Liver (tissue), 3 donors: ENCODE results near the gene B4GALNT2.
"Not testable (repeated sequence)": the region's sequence is repeated elsewhere in the genome, so short reads cannot be mapped to it uniquely, and the experiment has no call there.

Experiments used
- ATF3 ChIP-seq: IDR thresholded peaks from 2 replicates; pipeline ENCODE4 v1.6.1; 2016; ENCODE audit warnings: antibody characterized with exemption
- EGR1 ChIP-seq, 2 donors: IDR thresholded peaks; 2 replicates each; pipeline ENCODE4 v1.6.1; 2016 to 2018; ENCODE audit warnings: antibody characterized with exemption in 2 of 2, low read depth in 2 of 2
- FOXA1 ChIP-seq: IDR thresholded peaks from 2 replicates; pipeline ENCODE4 v1.6.1; 2016; ENCODE audit warnings: antibody characterized with exemption
- GABPA ChIP-seq, 2 donors: IDR thresholded peaks in 1 of 2; conservative IDR thresholded peaks in 1 of 2; 2 replicates each; pipeline ENCODE4 v1.6.1; 2016; ENCODE audit warnings: antibody characterized with exemption in 2 of 2, mild to moderate bottlenecking in 1 of 2, moderate library complexity in 1 of 2
- JUND ChIP-seq, 2 donors: IDR thresholded peaks; 2 replicates each; pipeline ENCODE4 v1.6.1; 2016; ENCODE audit warnings: antibody characterized with exemption in 2 of 2
- RAD21 ChIP-seq, 2 donors: IDR thresholded peaks; 2 replicates each; pipeline ENCODE4 v1.6.1; 2016; ENCODE audit warnings: antibody characterized with exemption in 2 of 2, mild to moderate bottlenecking in 2 of 2
- REST ChIP-seq: IDR thresholded peaks from 2 replicates; pipeline ENCODE4 v1.6.1; 2016; ENCODE audit warnings: antibody characterized with exemption, mild to moderate bottlenecking
- RXRA ChIP-seq, 2 donors: IDR thresholded peaks; 2 replicates each; pipeline ENCODE4 v1.6.1; 2017 to 2018; ENCODE audit warnings: antibody characterized with exemption in 2 of 2, mild to moderate bottlenecking in 1 of 2
- SP1 ChIP-seq: IDR thresholded peaks from 2 replicates; pipeline ENCODE4 v1.6.1; 2018; ENCODE audit warnings: antibody characterized with exemption, mild to moderate bottlenecking
- TAF1 ChIP-seq: conservative IDR thresholded peaks from 2 replicates; pipeline ENCODE4 v1.6.1; 2016; ENCODE audit warnings: antibody characterized with exemption, mild to moderate bottlenecking
- YY1 ChIP-seq: IDR thresholded peaks from 2 replicates; pipeline ENCODE4 v1.6.1; 2016; ENCODE audit warnings: antibody characterized with exemption, mild to moderate bottlenecking
- ZBTB33 ChIP-seq: IDR thresholded peaks from 2 replicates; pipeline ENCODE4 v1.6.1; 2016; ENCODE audit warnings: antibody characterized with exemption
- TF ChIP-seq, protein P1 (sequence below): fragments of 150-350 bp; IDR thresholded peaks from 2 replicates; pipeline ENCODE4 v1.5.1; 2017; ENCODE audit warnings: improper control_type of control experiment, low read depth, low read length; ENCODE audit not compliant: missing input control
- TF ChIP-seq, protein P2 (sequence below): IDR thresholded peaks from 2 replicates; pipeline ENCODE4 v1.6.1; 2016; ENCODE audit warnings: antibody characterized with exemption
- donor health status: healthy.
- donor health status: healthy.

- TF ChIP-seq, protein P1, sequence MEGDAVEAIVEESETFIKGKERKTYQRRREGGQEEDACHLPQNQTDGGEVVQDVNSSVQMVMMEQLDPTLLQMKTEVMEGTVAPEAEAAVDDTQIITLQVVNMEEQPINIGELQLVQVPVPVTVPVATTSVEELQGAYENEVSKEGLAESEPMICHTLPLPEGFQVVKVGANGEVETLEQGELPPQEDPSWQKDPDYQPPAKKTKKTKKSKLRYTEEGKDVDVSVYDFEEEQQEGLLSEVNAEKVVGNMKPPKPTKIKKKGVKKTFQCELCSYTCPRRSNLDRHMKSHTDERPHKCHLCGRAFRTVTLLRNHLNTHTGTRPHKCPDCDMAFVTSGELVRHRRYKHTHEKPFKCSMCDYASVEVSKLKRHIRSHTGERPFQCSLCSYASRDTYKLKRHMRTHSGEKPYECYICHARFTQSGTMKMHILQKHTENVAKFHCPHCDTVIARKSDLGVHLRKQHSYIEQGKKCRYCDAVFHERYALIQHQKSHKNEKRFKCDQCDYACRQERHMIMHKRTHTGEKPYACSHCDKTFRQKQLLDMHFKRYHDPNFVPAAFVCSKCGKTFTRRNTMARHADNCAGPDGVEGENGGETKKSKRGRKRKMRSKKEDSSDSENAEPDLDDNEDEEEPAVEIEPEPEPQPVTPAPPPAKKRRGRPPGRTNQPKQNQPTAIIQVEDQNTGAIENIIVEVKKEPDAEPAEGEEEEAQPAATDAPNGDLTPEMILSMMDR, result not testable (repeated sequence)
- TF ChIP-seq JUND (IDR thresholded peaks at IDR 0.05); YY1; REST; GABPA (IDR thresholded peaks at IDR 0.05 in 1 of 2, conservative IDR thresholded peaks at IDR 0.05 in 1 of 2); RXRA (IDR thresholded peaks at IDR 0.05); RAD21 (IDR thresholded peaks at IDR 0.05); TAF1; FOXA1; EGR1 (IDR thresholded peaks at IDR 0.05; ENCODE audit: low read depth in 2 of 2); ATF3; SP1; ZBTB33: not testable (repeated sequence)
- TF ChIP-seq, protein P2, sequence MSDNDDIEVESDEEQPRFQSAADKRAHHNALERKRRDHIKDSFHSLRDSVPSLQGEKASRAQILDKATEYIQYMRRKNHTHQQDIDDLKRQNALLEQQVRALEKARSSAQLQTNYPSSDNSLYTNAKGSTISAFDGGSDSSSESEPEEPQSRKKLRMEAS, result not testable (repeated sequence)
Measured at GRCh38 chr17:49170711-49171110, 38.1 kb downstream of the B4GALNT2 start.
